HepG2 (cell line): ENCODE measurements around the gene CTU1. TPM values are rescaled to one million over a fixed set of nuclear protein-coding genes. Genes with fewer than 3 reads are reported as not detected.

Source experiments
- ATAC-seq: fragments of 200-7000 bp; cut with Tn5 transposase; 3 replicates; pipeline ENCODE4 v1.9.1; 2020; ENCODE audit warnings: mild to moderate bottlenecking, moderate library complexity
- BruUV-seq: library from RNA; stranded (reverse); fragments of 400-500 nt; replicated peaks from 2 replicates; lab custom pipeline; 2021; lab: Mats Ljungman, UMichigan
- CTCF ChIA-PET: fragments of 300-600 bp; formaldehyde crosslinking; extraction: SDS; loops from one replicate; lab custom pipeline; 2021; ENCODE audit warnings: low total read pairs, inconsistent platforms, low intra/inter-chr PET ratio; lab: Yijun Ruan, JAX
- POLR2A ChIA-PET: fragments of 350-600 bp; sonication (Branson Sonifier 250); formaldehyde crosslinking; loops from one replicate; lab custom pipeline; 2020; ENCODE audit warnings: antibody characterized with exemption, inconsistent platforms; lab: Yijun Ruan, JAX
- DNase-seq: peaks from one replicate; pipeline ENCODE4 v3.0.0-alpha.2; 2015; ENCODE audit warnings: low spot score
- FAIRE-seq: peaks from 3 replicates; lab custom pipeline; 2011; peaks lifted over from hg19 to GRCh38; lab: Jason Lieb, UNC
- H2AFZ ChIP-seq: one replicate; pipeline ENCODE4 v1.6.1; 2011; ENCODE audit warnings: low read length, inconsistent platforms
- H3K27ac ChIP-seq: fragments of 300-600 bp; 3 replicates; pipeline ENCODE4 v1.8.0; 2011; ENCODE audit warnings: mixed run types, mild to moderate bottlenecking, mixed read lengths, low read length, inconsistent platforms; ENCODE audit not compliant: insufficient read depth; ENCODE audit errors: extremely low read length
- H3K27me3 ChIP-seq, 2 experiments: fragments of 200-600 bp in 1 of 2; 2 replicates in 1 of 2; 3 replicates in 1 of 2; pipeline versions ENCODE4 v1.6.0 to v1.8.0; 2011; ENCODE audit warnings: low read length in 2 of 2, mild to moderate bottlenecking in 2 of 2, moderate library complexity in 2 of 2, inconsistent platforms in 1 of 2; ENCODE audit not compliant: insufficient read depth in 2 of 2, control insufficient read depth in 1 of 2
- H3K36me3 ChIP-seq, 2 experiments: fragments of 200-600 bp in 1 of 2; replicated peaks in 1 of 2; 2 replicates in 1 of 2; 3 replicates in 1 of 2; pipeline versions ENCODE4 v1.5.1 to v1.8.0; 2011; ENCODE audit warnings: low read length in 2 of 2, inconsistent platforms in 1 of 2; ENCODE audit not compliant: insufficient read depth in 2 of 2, control insufficient read depth in 1 of 2
- H3K4me1 ChIP-seq: 2 replicates; pipeline ENCODE4 v1.5.1; 2012; ENCODE audit warnings: low read length, inconsistent platforms; ENCODE audit not compliant: insufficient read depth
- H3K4me2 ChIP-seq: 2 replicates; pipeline ENCODE4 v1.6.0; 2011; ENCODE audit warnings: low read depth, low read length, inconsistent platforms
- H3K4me3 ChIP-seq, 3 experiments: fragments of 200-600 bp in 1 of 3; sonication (generic), shearing (Covaris generic) in 1 of 3; replicated peaks in 1 of 3; 2 replicates each; pipeline ENCODE4 v1.5.1; 2011 to 2016; ENCODE audit warnings: low read length in 3 of 3, inconsistent platforms in 2 of 3, low read depth in 2 of 3, mild to moderate bottlenecking in 2 of 3, control low read depth in 1 of 3, mixed read lengths in 1 of 3; ENCODE audit not compliant: insufficient read depth in 1 of 3
- H3K79me2 ChIP-seq: one replicate; pipeline ENCODE4 v1.6.1; 2011; ENCODE audit warnings: low read length, inconsistent platforms; ENCODE audit not compliant: insufficient read depth
- H3K9ac ChIP-seq: 2 replicates; pipeline ENCODE4 v1.6.0; 2011; ENCODE audit warnings: mild to moderate bottlenecking, low read depth, low read length, inconsistent platforms; ENCODE audit not compliant: insufficient read depth
- H3K9me3 ChIP-seq: 2 replicates; pipeline ENCODE4 v1.5.1; 2012; ENCODE audit warnings: mild to moderate bottlenecking, low read length
- H4K20me1 ChIP-seq: 2 replicates; pipeline ENCODE4 v1.6.0; 2011; ENCODE audit warnings: inconsistent platforms, mild to moderate bottlenecking, low read length, moderate library complexity; ENCODE audit not compliant: insufficient read depth
- ADNP ChIP-seq: sonication (generic); formaldehyde crosslinking; IDR thresholded peaks from 2 replicates; pipeline ENCODE4 v1.4.0; 2020; ENCODE audit warnings: missing genetic modification reagents
- DR1 ChIP-seq: sonication (generic); formaldehyde crosslinking; IDR thresholded peaks from 2 replicates; pipeline ENCODE4 v1.8.0; 2021; ENCODE audit warnings: mild to moderate bottlenecking, missing genetic modification reagents, inconsistent platforms
- HDAC2 ChIP-seq: sonication (generic); formaldehyde crosslinking; IDR thresholded peaks from 2 replicates; pipeline ENCODE4 v1.4.0; 2020; ENCODE audit warnings: missing genetic modification reagents
- NFATC3 ChIP-seq: sonication (generic); formaldehyde crosslinking; IDR thresholded peaks from 2 replicates; pipeline ENCODE4 v1.5.1; 2020; ENCODE audit warnings: mild to moderate bottlenecking, missing genetic modification reagents
- ZNF33B ChIP-seq: sonication (generic); formaldehyde crosslinking; IDR thresholded peaks from 2 replicates; pipeline ENCODE4 v1.5.1; 2020; ENCODE audit warnings: mild to moderate bottlenecking, missing genetic modification reagents
- ZNF430 ChIP-seq: sonication (generic); formaldehyde crosslinking; IDR thresholded peaks from 2 replicates; pipeline ENCODE4 v1.9.0; 2021; ENCODE audit warnings: mild to moderate bottlenecking, missing genetic modification reagents
- ZNF446 ChIP-seq: sonication (generic); formaldehyde crosslinking; IDR thresholded peaks from 2 replicates; pipeline ENCODE4 v1.5.0; 2020; ENCODE audit warnings: mild to moderate bottlenecking, missing genetic modification reagents
- WGBS: methylation state at CpG from one replicate; pipeline ENCODE4 v1.1.6; 2017; ENCODE audit warnings: low lambda C conversion rate; 5-methylcytosine and 5-hydroxymethylcytosine counted together
- in situ Hi-C: cut with HindIII; loops from 2 replicates; pipeline ENCODE4 v1.10.0; 2017; ENCODE audit warnings: low pct_unique_long_range_greater_than_20kb; ENCODE audit not compliant: extremely low pct_ligation_motif_present
- intact Hi-C: fragments of 100-400 bp; cut with micrococcal nuclease; formaldehyde crosslinking; loops from one replicate; pipeline ENCODE4 v1.10.0; 2022; ENCODE audit not compliant: unreplicated experiment
- polyA plus RNA-seq, 8 experiments: library from polyadenylated mRNA; depleted of rRNA in 3 of 8; stranded (reverse) in 7 of 8; unstranded in 1 of 8; fragments of >200 nt; fragmentation: Illumina TruSeq in 4 of 8; extraction: Trizol in 4 of 8; gene quantifications; 2 replicates each; pipeline versions ENCODE4 v1.2.1 to v1.2.3, GENCODE V29; 2011 to 2016; ENCODE audit warnings: low read depth in 4 of 8, missing spikeins in 1 of 8, mixed read lengths in 1 of 8; ENCODE audit not compliant: insufficient read depth in 1 of 8
- total RNA-seq, 5 experiments: library from RNA; depleted of rRNA; stranded (reverse); fragments of >200 nt; fragmentation: Illumina TruSeq; extraction: Trizol; gene quantifications; 2 replicates each; pipeline ENCODE4 v1.2.3, GENCODE V29; 2016; ENCODE audit warnings: low read depth in 1 of 5
- TF ChIP-seq, protein P1 (sequence below): sonication (generic); formaldehyde crosslinking; IDR thresholded peaks from 2 replicates; pipeline ENCODE4 v1.9.0; 2021; ENCODE audit warnings: missing genetic modification reagents, borderline replicate concordance
- TF ChIP-seq, protein P2 (sequence below): sonication (generic); formaldehyde crosslinking; IDR thresholded peaks from 2 replicates; pipeline ENCODE4 v1.4.0; 2020; ENCODE audit warnings: mild to moderate bottlenecking, missing genetic modification reagents
- TF ChIP-seq, protein P3 (sequence below): sonication (generic); formaldehyde crosslinking; IDR thresholded peaks from 2 replicates; pipeline ENCODE4 v1.4.0; 2020; ENCODE audit warnings: mild to moderate bottlenecking, missing genetic modification reagents
- TF ChIP-seq, protein P4 (sequence below): sonication (generic); formaldehyde crosslinking; IDR thresholded peaks from 2 replicates; pipeline ENCODE4 v1.5.0; 2020; ENCODE audit warnings: mild to moderate bottlenecking, missing genetic modification reagents, borderline replicate concordance

CTU1 gene
- total and polyA plus RNA-seq, 2 of the 13 experiments (the other 11 are each of a cell fraction or from before 2014, with no cell fraction given): 1.9 to 2.9 TPM

DNA sequence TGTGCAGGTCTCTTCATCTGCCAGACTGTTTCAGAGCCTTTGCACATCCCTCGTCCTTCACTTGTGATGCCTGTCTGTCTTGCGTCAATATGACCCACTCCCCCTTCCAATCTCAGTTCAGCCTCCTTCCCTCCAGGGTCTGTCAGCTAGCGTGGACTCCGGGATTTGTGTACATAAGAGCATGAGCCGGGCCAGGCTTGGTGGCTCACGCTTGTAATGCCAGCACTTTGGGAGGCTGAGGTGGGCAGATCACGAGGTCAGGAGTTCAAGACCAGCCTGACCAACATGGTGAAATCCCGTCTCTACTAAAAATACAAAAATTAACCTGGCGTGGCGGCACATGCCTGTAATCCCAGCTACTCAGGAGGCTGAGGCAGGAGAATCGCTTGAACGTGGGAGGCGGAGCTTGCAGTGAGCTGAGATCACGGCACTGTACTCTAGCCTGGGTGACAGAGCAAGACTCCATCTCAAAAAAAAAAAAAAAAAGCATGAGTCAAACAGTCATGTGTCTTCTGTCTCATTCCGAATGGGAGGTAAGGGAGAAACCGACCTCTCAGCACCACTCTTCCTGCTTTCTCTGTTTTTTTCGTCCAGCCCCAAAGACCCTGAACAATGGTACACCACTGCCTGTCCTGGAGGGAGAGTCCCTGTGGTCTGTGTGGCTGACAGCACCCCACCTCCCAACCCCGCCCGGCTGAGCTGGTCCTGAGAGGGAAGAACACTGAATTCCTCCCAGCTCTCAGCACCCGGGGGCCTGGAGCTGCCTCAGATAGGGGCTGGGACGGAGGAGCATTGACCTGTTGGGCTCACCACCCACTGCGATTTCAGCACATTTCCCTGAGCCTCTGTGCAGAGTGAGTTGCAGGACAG is 14.1 kb upstream of the CTU1 start:
- H3K9me3 ChIP-seq: no peaks in the 10 kb centered on the region
- H3K27me3 ChIP-seq: peaks cover 4 to 47% of the 10 kb centered on the region in 2 experiments; a peak in 4 of 5 replicates
- H3K9ac ChIP-seq: no peak overlapping the region
- FAIRE-seq: no peak
- no TSS peak for BruUV-seq
- H4K20me1 ChIP-seq: no peaks in the 10 kb centered on the region
- intact Hi-C loops (no loop called here), in situ Hi-C loops (no loop called here)
- ATAC-seq: no peak
- H3K4me2 ChIP-seq: no peak overlapping the region
- CTCF ChIA-PET: no interaction called here
- 12% methylated on average over 21 of the region's 22 CpGs for WGBS
- POLR2A ChIA-PET: no interaction called here
- H2AFZ ChIP-seq: no peak overlapping the region
- H3K4me1 ChIP-seq: no peaks in the 10 kb centered on the region
- no peak for DNase-seq
- no peak overlapping the region for H3K4me3 ChIP-seq
- H3K27ac ChIP-seq: no peak overlapping the region
- H3K36me3 ChIP-seq: no peaks in the 10 kb centered on the region
- no peaks in the 10 kb centered on the region for H3K79me2 ChIP-seq
- TF ChIP-seq ZNF446 (CRISPR knock-in tag): no peak
- TF ChIP-seq, protein P1, sequence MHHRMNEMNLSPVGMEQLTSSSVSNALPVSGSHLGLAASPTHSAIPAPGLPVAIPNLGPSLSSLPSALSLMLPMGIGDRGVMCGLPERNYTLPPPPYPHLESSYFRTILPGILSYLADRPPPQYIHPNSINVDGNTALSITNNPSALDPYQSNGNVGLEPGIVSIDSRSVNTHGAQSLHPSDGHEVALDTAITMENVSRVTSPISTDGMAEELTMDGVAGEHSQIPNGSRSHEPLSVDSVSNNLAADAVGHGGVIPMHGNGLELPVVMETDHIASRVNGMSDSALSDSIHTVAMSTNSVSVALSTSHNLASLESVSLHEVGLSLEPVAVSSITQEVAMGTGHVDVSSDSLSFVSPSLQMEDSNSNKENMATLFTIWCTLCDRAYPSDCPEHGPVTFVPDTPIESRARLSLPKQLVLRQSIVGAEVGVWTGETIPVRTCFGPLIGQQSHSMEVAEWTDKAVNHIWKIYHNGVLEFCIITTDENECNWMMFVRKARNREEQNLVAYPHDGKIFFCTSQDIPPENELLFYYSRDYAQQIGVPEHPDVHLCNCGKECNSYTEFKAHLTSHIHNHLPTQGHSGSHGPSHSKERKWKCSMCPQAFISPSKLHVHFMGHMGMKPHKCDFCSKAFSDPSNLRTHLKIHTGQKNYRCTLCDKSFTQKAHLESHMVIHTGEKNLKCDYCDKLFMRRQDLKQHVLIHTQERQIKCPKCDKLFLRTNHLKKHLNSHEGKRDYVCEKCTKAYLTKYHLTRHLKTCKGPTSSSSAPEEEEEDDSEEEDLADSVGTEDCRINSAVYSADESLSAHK (CRISPR knock-in tag): no peak
- TF ChIP-seq NFATC3 (CRISPR knock-in tag): no peak
- TF ChIP-seq DR1 (CRISPR knock-in tag): no peak
- TF ChIP-seq, protein P2, sequence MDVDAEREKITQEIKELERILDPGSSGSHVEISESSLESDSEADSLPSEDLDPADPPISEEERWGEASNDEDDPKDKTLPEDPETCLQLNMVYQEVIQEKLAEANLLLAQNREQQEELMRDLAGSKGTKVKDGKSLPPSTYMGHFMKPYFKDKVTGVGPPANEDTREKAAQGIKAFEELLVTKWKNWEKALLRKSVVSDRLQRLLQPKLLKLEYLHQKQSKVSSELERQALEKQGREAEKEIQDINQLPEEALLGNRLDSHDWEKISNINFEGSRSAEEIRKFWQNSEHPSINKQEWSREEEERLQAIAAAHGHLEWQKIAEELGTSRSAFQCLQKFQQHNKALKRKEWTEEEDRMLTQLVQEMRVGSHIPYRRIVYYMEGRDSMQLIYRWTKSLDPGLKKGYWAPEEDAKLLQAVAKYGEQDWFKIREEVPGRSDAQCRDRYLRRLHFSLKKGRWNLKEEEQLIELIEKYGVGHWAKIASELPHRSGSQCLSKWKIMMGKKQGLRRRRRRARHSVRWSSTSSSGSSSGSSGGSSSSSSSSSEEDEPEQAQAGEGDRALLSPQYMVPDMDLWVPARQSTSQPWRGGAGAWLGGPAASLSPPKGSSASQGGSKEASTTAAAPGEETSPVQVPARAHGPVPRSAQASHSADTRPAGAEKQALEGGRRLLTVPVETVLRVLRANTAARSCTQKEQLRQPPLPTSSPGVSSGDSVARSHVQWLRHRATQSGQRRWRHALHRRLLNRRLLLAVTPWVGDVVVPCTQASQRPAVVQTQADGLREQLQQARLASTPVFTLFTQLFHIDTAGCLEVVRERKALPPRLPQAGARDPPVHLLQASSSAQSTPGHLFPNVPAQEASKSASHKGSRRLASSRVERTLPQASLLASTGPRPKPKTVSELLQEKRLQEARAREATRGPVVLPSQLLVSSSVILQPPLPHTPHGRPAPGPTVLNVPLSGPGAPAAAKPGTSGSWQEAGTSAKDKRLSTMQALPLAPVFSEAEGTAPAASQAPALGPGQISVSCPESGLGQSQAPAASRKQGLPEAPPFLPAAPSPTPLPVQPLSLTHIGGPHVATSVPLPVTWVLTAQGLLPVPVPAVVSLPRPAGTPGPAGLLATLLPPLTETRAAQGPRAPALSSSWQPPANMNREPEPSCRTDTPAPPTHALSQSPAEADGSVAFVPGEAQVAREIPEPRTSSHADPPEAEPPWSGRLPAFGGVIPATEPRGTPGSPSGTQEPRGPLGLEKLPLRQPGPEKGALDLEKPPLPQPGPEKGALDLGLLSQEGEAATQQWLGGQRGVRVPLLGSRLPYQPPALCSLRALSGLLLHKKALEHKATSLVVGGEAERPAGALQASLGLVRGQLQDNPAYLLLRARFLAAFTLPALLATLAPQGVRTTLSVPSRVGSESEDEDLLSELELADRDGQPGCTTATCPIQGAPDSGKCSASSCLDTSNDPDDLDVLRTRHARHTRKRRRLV (CRISPR knock-in tag): no peak
- TF ChIP-seq ZNF33B (CRISPR knock-in tag): no peak
- TF ChIP-seq ADNP (CRISPR knock-in tag): no peak
- no peak for TF ChIP-seq HDAC2
- TF ChIP-seq, protein P3, sequence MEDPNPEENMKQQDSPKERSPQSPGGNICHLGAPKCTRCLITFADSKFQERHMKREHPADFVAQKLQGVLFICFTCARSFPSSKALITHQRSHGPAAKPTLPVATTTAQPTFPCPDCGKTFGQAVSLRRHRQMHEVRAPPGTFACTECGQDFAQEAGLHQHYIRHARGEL (CRISPR knock-in tag): no peak
- no peak for TF ChIP-seq ZNF430 (CRISPR knock-in tag)
- TF ChIP-seq, protein P4, sequence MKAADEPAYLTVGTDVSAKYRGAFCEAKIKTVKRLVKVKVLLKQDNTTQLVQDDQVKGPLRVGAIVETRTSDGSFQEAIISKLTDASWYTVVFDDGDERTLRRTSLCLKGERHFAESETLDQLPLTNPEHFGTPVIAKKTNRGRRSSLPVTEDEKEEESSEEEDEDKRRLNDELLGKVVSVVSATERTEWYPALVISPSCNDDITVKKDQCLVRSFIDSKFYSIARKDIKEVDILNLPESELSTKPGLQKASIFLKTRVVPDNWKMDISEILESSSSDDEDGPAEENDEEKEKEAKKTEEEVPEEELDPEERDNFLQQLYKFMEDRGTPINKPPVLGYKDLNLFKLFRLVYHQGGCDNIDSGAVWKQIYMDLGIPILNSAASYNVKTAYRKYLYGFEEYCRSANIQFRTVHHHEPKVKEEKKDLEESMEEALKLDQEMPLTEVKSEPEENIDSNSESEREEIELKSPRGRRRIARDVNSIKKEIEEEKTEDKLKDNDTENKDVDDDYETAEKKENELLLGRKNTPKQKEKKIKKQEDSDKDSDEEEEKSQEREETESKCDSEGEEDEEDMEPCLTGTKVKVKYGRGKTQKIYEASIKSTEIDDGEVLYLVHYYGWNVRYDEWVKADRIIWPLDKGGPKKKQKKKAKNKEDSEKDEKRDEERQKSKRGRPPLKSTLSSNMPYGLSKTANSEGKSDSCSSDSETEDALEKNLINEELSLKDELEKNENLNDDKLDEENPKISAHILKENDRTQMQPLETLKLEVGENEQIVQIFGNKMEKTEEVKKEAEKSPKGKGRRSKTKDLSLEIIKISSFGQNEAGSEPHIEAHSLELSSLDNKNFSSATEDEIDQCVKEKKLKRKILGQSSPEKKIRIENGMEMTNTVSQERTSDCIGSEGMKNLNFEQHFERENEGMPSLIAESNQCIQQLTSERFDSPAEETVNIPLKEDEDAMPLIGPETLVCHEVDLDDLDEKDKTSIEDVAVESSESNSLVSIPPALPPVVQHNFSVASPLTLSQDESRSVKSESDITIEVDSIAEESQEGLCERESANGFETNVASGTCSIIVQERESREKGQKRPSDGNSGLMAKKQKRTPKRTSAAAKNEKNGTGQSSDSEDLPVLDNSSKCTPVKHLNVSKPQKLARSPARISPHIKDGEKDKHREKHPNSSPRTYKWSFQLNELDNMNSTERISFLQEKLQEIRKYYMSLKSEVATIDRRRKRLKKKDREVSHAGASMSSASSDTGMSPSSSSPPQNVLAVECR: no peak
